IMR-90 (cell line): Measurements from ENCODE around the gene CDH2. TPM values are rescaled to one million over a fixed set of nuclear protein-coding genes. Genes with fewer than 3 reads are reported as not detected.

Experiments used
- ATAC-seq: fragments of 200-7000 bp; cut with Tn5 transposase; 2 replicates; pipeline ENCODE4 v1.9.1; 2020; ENCODE audit warnings: low read depth, mild to moderate bottlenecking, moderate library complexity
- BruUV-seq: library from RNA; stranded (reverse); fragments of 400-500 nt; replicated peaks from 2 replicates; lab custom pipeline; 2021; lab: Mats Ljungman, UMichigan
- CTCF ChIA-PET: fragments of 300-600 bp; formaldehyde crosslinking; extraction: SDS; loops from one replicate; lab custom pipeline; 2021; ENCODE audit warnings: antibody characterized with exemption; lab: Yijun Ruan, JAX
- POLR2A ChIA-PET: fragments of 300-600 bp; sonication (Branson Sonifier 250); formaldehyde crosslinking; loops from one replicate; lab custom pipeline; 2022; ENCODE audit warnings: antibody characterized with exemption; ENCODE audit not compliant: unreplicated experiment; lab: Charles Lee
- DNase-seq: peaks from one replicate; pipeline ENCODE4 v3.0.0; 2013
- H2AFZ ChIP-seq: replicated peaks from 2 replicates; pipeline ENCODE3; 2013; ENCODE audit warnings: low read length, mild to moderate bottlenecking; ENCODE audit not compliant: poor library complexity
- H2AK5ac ChIP-seq: 2 replicates; pipeline ENCODE4 v1.6.1; 2013; ENCODE audit warnings: low read depth, low read length, inconsistent platforms
- H2AK9ac ChIP-seq: replicated peaks from 2 replicates; pipeline ENCODE3; 2013; ENCODE audit warnings: mild to moderate bottlenecking, low read depth, low read length, moderate library complexity; ENCODE audit not compliant: poor library complexity
- H2BK120ac ChIP-seq: 2 replicates; pipeline ENCODE4 v1.6.1; 2013; ENCODE audit warnings: low read depth, low read length, inconsistent platforms
- H2BK15ac ChIP-seq: 3 replicates; pipeline ENCODE4 v1.6.1; 2013; ENCODE audit warnings: low read depth, low read length, inconsistent platforms
- H2BK20ac ChIP-seq: 2 replicates; pipeline ENCODE4 v1.6.1; 2013; ENCODE audit warnings: low read depth, mild to moderate bottlenecking, inconsistent platforms, low read length, moderate library complexity
- H2BK5ac ChIP-seq: 2 replicates; pipeline ENCODE4 v1.6.1; 2013; ENCODE audit warnings: mild to moderate bottlenecking, low read depth, low read length, inconsistent platforms; ENCODE audit not compliant: poor library complexity, severe bottlenecking
- H3K14ac ChIP-seq: replicated peaks from 2 replicates; pipeline ENCODE4 v1.6.1; 2013; ENCODE audit warnings: low read depth, low read length, inconsistent platforms
- H3K18ac ChIP-seq: 2 replicates; pipeline ENCODE4 v1.6.1; 2013; ENCODE audit warnings: low read depth, low read length, control low read depth
- H3K23ac ChIP-seq: 2 replicates; pipeline ENCODE4 v1.6.1; 2013; ENCODE audit warnings: low read depth, low read length, inconsistent platforms
- H3K27ac ChIP-seq: 2 replicates; pipeline ENCODE4 v1.5.1; 2013; ENCODE audit warnings: mild to moderate bottlenecking, control low read depth, low read length; ENCODE audit not compliant: insufficient read depth
- H3K27me3 ChIP-seq: 2 replicates; pipeline ENCODE4 v1.6.1; 2013; ENCODE audit warnings: low read length; ENCODE audit not compliant: control insufficient read depth, insufficient read depth
- H3K36me3 ChIP-seq: 2 replicates; pipeline ENCODE4 v1.6.1; 2013; ENCODE audit warnings: low read length, mixed read lengths; ENCODE audit not compliant: control insufficient read depth, insufficient read depth
- H3K4ac ChIP-seq: 2 replicates; pipeline ENCODE4 v1.6.1; 2013; ENCODE audit warnings: low read depth, low read length, inconsistent platforms
- H3K4me1 ChIP-seq: 2 replicates; pipeline ENCODE4 v1.6.1; 2013; ENCODE audit warnings: low read length, mixed read lengths; ENCODE audit not compliant: control insufficient read depth, insufficient read depth
- H3K4me2 ChIP-seq: 2 replicates; pipeline ENCODE4 v1.6.1; 2013; ENCODE audit warnings: low read depth, mild to moderate bottlenecking, control low read depth, low read length, moderate library complexity
- H3K4me3 ChIP-seq: 2 replicates; pipeline ENCODE4 v1.5.1; 2013; ENCODE audit warnings: low read depth, mild to moderate bottlenecking, control low read depth, low read length, moderate library complexity; ENCODE audit not compliant: insufficient read depth
- H3K56ac ChIP-seq: 2 replicates; pipeline ENCODE4 v1.6.1; 2013; ENCODE audit warnings: low read length, inconsistent platforms; ENCODE audit not compliant: insufficient read depth; ENCODE audit errors: extremely low read depth
- H3K79me1 ChIP-seq, 2 experiments: 2 replicates each; pipeline ENCODE4 v1.6.1; 2013; ENCODE audit warnings: low read length in 2 of 2, inconsistent platforms in 1 of 2, low read depth in 1 of 2
- H3K9ac ChIP-seq: 2 replicates; pipeline ENCODE4 v1.6.1; 2013; ENCODE audit warnings: low read depth, low read length, control low read depth
- H3K9me1 ChIP-seq: 2 replicates; pipeline ENCODE4 v1.6.1; 2013; ENCODE audit warnings: low read length, inconsistent platforms; ENCODE audit not compliant: insufficient read depth
- H3K9me3 ChIP-seq: 2 replicates; pipeline ENCODE4 v1.6.1; 2013; ENCODE audit warnings: low read length; ENCODE audit not compliant: control insufficient read depth, insufficient read depth
- H4K20me1 ChIP-seq: 2 replicates; pipeline ENCODE4 v1.6.1; 2013; ENCODE audit warnings: low read length, inconsistent platforms; ENCODE audit not compliant: insufficient read depth
- H4K5ac ChIP-seq: 2 replicates; pipeline ENCODE4 v1.6.1; 2013; ENCODE audit warnings: mild to moderate bottlenecking, low read depth, low read length, control low read depth
- H4K8ac ChIP-seq, 2 experiments: 2 replicates each; pipeline ENCODE4 v1.6.1; 2013; ENCODE audit warnings: low read depth in 2 of 2, low read length in 2 of 2, control low read depth in 1 of 2, inconsistent platforms in 1 of 2
- H4K91ac ChIP-seq: 2 replicates; pipeline ENCODE4 v1.6.1; 2013; ENCODE audit warnings: low read depth, low read length, inconsistent platforms; ENCODE audit not compliant: insufficient read depth
- MXI1 ChIP-seq: IDR thresholded peaks from 2 replicates; pipeline ENCODE4 v1.6.1; 2012; ENCODE audit warnings: low read depth, mild to moderate bottlenecking, low read length, moderate library complexity, borderline replicate concordance
- WGBS, 2 experiments: methylation state at CpG; one replicate each; pipeline versions ENCODE4 v1.1.5 to v1.1.7; 2013; ENCODE audit warnings: missing lambda C conversion rate in 2 of 2; ENCODE audit not compliant: insufficient read length in 1 of 2; ENCODE audit errors: extremely low coverage in 2 of 2; 5-methylcytosine and 5-hydroxymethylcytosine counted together
- dilution Hi-C: fragments of 300-500 bp; cut with HindIII; formaldehyde crosslinking; loops from one replicate; pipeline ENCODE4 v1.14.3; 2018; ENCODE audit warnings: low sequenced_read_pairs; ENCODE audit not compliant: unreplicated experiment
- in situ Hi-C: fragments of 300-500 bp; cut with MboI; formaldehyde crosslinking; loops from 3 replicates; pipeline ENCODE4 v1.14.3; 2019; ENCODE audit warnings: low sequenced_read_pairs, inconsistent platforms, mixed read lengths
- intact Hi-C: fragments of 100-400 bp; cut with micrococcal nuclease; formaldehyde crosslinking; loops from 2 replicates; pipeline ENCODE4 v1.10.0; 2022
- polyA plus RNA-seq, 3 experiments: library from polyadenylated mRNA; depleted of rRNA; stranded (reverse); fragments of >200 nt; gene quantifications; 2 replicates each; pipeline ENCODE4 v1.2.3, GENCODE V29; 2012; ENCODE audit warnings: low replicate concordance in 1 of 3
- total RNA-seq: library from RNA; depleted of rRNA; stranded (reverse); fragments of >200 nt; gene quantifications from 2 replicates; pipeline ENCODE4 v1.2.3, GENCODE V29; 2012
- TF ChIP-seq, protein P1 (sequence below): fragments of 150-350 bp; IDR thresholded peaks from 2 replicates; pipeline ENCODE4 v1.6.1; 2017; ENCODE audit warnings: mild to moderate bottlenecking, antibody characterized with exemption, low read length, low read depth

CDH2 gene
- total and polyA plus RNA-seq, 2 of the 4 experiments (the other 2 are of a cell fraction): 55.6 to 111 TPM

GRCh38 chr18:28152754-28153153 is 24.2 kb downstream of the CDH2 start:
- ChIA-PET POLR2A (no interaction called here), CTCF (no interaction called here)
- DNase-seq (no peak), ATAC-seq (no peak)
- Histone ChIP-seq H2BK120ac (no peak overlapping the region), H2BK5ac (no peak overlapping the region), H3K9ac (no peak overlapping the region), H2AFZ (no peak overlapping the region), H3K23ac (no peak overlapping the region), H2AK9ac (no peak overlapping the region), H3K9me1 (peaks cover 11% of the 10 kb centered on the region), H4K8ac (no peak overlapping the region), H3K79me1 (peaks cover 39 to 72% of the 10 kb centered on the region in 2 experiments), H3K4ac (no peak overlapping the region), H4K91ac (no peak overlapping the region), H3K4me3 (no peak overlapping the region), H3K36me3 (no peaks in the 10 kb centered on the region), H3K4me1 (peaks cover 14% of the 10 kb centered on the region), H3K27ac (no peak overlapping the region), H2BK15ac (no peak overlapping the region), H4K20me1 (no peaks in the 10 kb centered on the region; the same call in 1 of the 2 replicates), H3K18ac (peak overlapping the region; percentile 32; the same call in 1 of the 2 replicates), H3K9me3 (no peaks in the 10 kb centered on the region), H4K5ac (no peak overlapping the region; the same call in 1 of the 2 replicates), H2BK20ac (no peak overlapping the region), H3K14ac (0 out of 2 replicates have a peak overlapping the region, but pooled peaks have one; percentile 7), H3K56ac (no peak overlapping the region), H3K4me2 (no peak overlapping the region), H3K27me3 (no peaks in the 10 kb centered on the region), H2AK5ac (no peak overlapping the region)
- no peak for TF ChIP-seq MXI1
- TF ChIP-seq, protein P1, sequence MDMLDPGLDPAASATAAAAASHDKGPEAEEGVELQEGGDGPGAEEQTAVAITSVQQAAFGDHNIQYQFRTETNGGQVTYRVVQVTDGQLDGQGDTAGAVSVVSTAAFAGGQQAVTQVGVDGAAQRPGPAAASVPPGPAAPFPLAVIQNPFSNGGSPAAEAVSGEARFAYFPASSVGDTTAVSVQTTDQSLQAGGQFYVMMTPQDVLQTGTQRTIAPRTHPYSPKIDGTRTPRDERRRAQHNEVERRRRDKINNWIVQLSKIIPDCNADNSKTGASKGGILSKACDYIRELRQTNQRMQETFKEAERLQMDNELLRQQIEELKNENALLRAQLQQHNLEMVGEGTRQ: no peak
- intact Hi-C loops (no loop called here), dilution Hi-C loops (no loop called here), in situ Hi-C loops (no loop called here)
- BruUV-seq: no TSS peak
- 17% methylated on average over 1 of the region's 3 CpGs; no CpG with 5 or more reads in 1 of the 2 experiments for WGBS, 2 experiments
